ENCODE data around the gene RC3H2. TPM values are rescaled to one million over a fixed set of nuclear protein-coding genes. Genes with fewer than 3 reads are reported as not detected.
A peak's percentile ranks its signal among the peaks of the same experiment; 100 is the strongest.
"Not testable (repeated sequence)": the region's sequence is repeated elsewhere in the genome, so short reads cannot be mapped to it uniquely, and the experiment has no call there.

RC3H2 gene
- total RNA-seq, 3 donors from 2014 or later, result 32.0 to 56.3 (median 33.0) TPM

GRCh38 chr9:122816163-122816867, 88.8 kb downstream of the RC3H2 start:
- DNase-seq, result peak in 1 of 3 donors; percentile 26
- peak; percentile 58 for ATAC-seq

GRCh38 chr9:122815544-122815943, 89.6 kb downstream of the RC3H2 start:
- Histone ChIP-seq H3K9me3 (no peaks in the 10 kb centered on the region), H3K4me3 (no peak overlapping the region), H3K36me3 (ENCODE audit: low read depth) (peaks cover 6% of the 10 kb centered on the region), H3K4me1 (ENCODE audit: low read depth) (peaks cover 9% of the 10 kb centered on the region)
- ATAC-seq, result no peak
- intact Hi-C loops (cut with DNase I, micrococcal nuclease), result loop anchor here in 1 of 2 donors (10.0 kb wide), 1 partner anchor 691 kb away; no protein-coding TSS in a partner anchor
- no peak for TF ChIP-seq CTCF (IDR thresholded peaks at IDR 0.05)
- no peak for DNase-seq

More at GRCh38 chr9:122816163-122816867, 88.8 kb downstream of the RC3H2 start:
- H3K4me3 ChIP-seq, result no peak overlapping the region
- intact Hi-C loops (cut with DNase I, micrococcal nuclease), result loop anchor here in 1 of 2 donors (10.0 kb wide), 1 partner anchor 692 kb away; no protein-coding TSS in a partner anchor
- TF ChIP-seq CTCF (IDR thresholded peaks at IDR 0.05), result no peak
- peaks cover 6% of the 10 kb centered on the region for H3K36me3 ChIP-seq (ENCODE audit: low read depth)
- H3K4me1 ChIP-seq (ENCODE audit: low read depth), result peaks cover 8% of the 10 kb centered on the region
- H3K9me3 ChIP-seq, result no peaks in the 10 kb centered on the region

GRCh38 chr9:122814545-122814944, 90.6 kb downstream of the RC3H2 start:
- no peak overlapping the region for H3K4me3 ChIP-seq
- intact Hi-C loops (cut with DNase I, micrococcal nuclease), result loop anchor here (5.0 to 10.0 kb wide), 2 partner anchors 347 to 690 kb away; no protein-coding TSS in a partner anchor
- peaks cover 10% of the 10 kb centered on the region for H3K4me1 ChIP-seq (ENCODE audit: low read depth)
- no peak for TF ChIP-seq CTCF (IDR thresholded peaks at IDR 0.05)
- DNase-seq, result no peak
- ATAC-seq, result no peak
- no peaks in the 10 kb centered on the region for H3K9me3 ChIP-seq
- H3K36me3 ChIP-seq (ENCODE audit: low read depth), result peaks cover 6% of the 10 kb centered on the region

- DNase-seq (no peak), ATAC-seq (no peak)
- Histone ChIP-seq H3K9me3 (no peaks in the 10 kb centered on the region), H3K4me3 (no peak overlapping the region), H3K36me3 (ENCODE audit: low read depth) (no peaks in the 10 kb centered on the region), H3K4me1 (ENCODE audit: low read depth) (peaks cover 6% of the 10 kb centered on the region)
- TF ChIP-seq CTCF (IDR thresholded peaks at IDR 0.05), result no peak
- intact Hi-C loops (cut with DNase I, micrococcal nuclease), result loop anchor here (5.0 to 10.0 kb wide), 2 partner anchors 345 to 688 kb away; no protein-coding TSS in a partner anchor
Measured at GRCh38 chr9:122812736-122813135, 92.4 kb downstream of the RC3H2 start.

GRCh38 chr9:122810306-122810946, 94.7 kb downstream of the RC3H2 start:
- intact Hi-C loops (cut with DNase I, micrococcal nuclease), result loop anchor here (5.0 to 10.0 kb wide), 2 partner anchors 343 to 686 kb away; no protein-coding TSS in a partner anchor
- ATAC-seq (peak; percentile 96), DNase-seq (peak in 2 of 3 donors; percentile 70 to 75)
- no peak overlapping the region for H3K4me3 ChIP-seq
- H3K4me1 ChIP-seq (ENCODE audit: low read depth), result peaks cover 6% of the 10 kb centered on the region
- H3K9me3 ChIP-seq, result no peaks in the 10 kb centered on the region
- H3K36me3 ChIP-seq (ENCODE audit: low read depth), result no peaks in the 10 kb centered on the region
- TF ChIP-seq CTCF (IDR thresholded peaks at IDR 0.05), result peak; percentile 63

- H3K9me3 ChIP-seq; intact Hi-C loops (cut with DNase I, micrococcal nuclease); ATAC-seq; H3K36me3 ChIP-seq (ENCODE audit: low read depth); H3K4me3 ChIP-seq; DNase-seq; H3K4me1 ChIP-seq (ENCODE audit: low read depth): not testable (repeated sequence)
Measured at GRCh38 chr9:122809261-122809660, 95.9 kb downstream of the RC3H2 start.
